Measurements from ENCODE around the gene GGNBP2. TPM values are rescaled to one million over a fixed set of nuclear protein-coding genes. Genes with fewer than 3 reads are reported as not detected.

Gene GGNBP2
- total RNA-seq, 4 donors from 2014 or later, result 28.8 to 56.6 (median 39.5) TPM

GRCh38 chr17:36510636-36511035, 34.1 kb upstream of the GGNBP2 start:
- Histone ChIP-seq H3K9me3 (no peaks in the 10 kb centered on the region), H3K27ac (no peak overlapping the region), H3K4me1 (no peaks in the 10 kb centered on the region), H3K36me3 (peaks cover 0 to 40% of the 10 kb centered on the region in 2 donors), H3K27me3 (no peaks in the 10 kb centered on the region), H3K4me3 (no peak overlapping the region)
- TF ChIP-seq POLR2A (IDR thresholded peaks at IDR 0.05), result no peak
- DNase-seq (no peak), ATAC-seq (no peak)
- intact Hi-C loops (cut with DNase I; ENCODE audit: low total_unique reads), result no loop called here
- in situ Hi-C loops (cut with MboI; ENCODE audit: low sequenced_read_pairs in 4 of 4), result no loop called here

DNA sequence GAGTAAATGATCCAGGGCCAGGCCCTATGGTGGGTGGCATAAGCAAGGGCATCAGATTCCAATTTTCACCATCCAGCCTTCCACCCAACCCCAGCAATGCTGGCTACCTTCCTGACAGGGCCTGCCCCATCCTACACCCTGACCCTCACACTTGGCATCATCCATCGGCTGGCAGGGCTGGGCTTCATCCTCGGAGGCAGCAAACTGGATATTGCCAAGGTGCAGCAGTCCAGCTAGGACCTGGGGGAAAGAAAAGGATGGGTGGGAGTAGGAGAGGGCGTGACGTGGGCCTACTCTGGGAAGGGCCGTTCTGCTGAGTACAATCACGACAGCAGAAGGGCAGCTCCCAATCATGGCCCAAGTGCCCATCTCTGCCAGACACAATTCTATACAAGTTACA, 33.5 kb upstream of the GGNBP2 start:
- no peak for DNase-seq
- intact Hi-C loops (cut with DNase I; ENCODE audit: low total_unique reads) (no loop called here), in situ Hi-C loops (cut with MboI; ENCODE audit: low sequenced_read_pairs in 4 of 4) (no loop called here)
- Histone ChIP-seq H3K27ac (no peak overlapping the region), H3K36me3 (peaks cover 0 to 38% of the 10 kb centered on the region in 2 donors), H3K27me3 (no peaks in the 10 kb centered on the region), H3K4me1 (no peaks in the 10 kb centered on the region), H3K9me3 (no peaks in the 10 kb centered on the region), H3K4me3 (no peak overlapping the region)
- TF ChIP-seq POLR2A (IDR thresholded peaks at IDR 0.05) (no peak), CTCF (IDR thresholded peaks at IDR 0.05 in 4 of 5, conservative IDR thresholded peaks at IDR 0.05 in 1 of 5) (no peak)
- no peak for ATAC-seq

DNA sequence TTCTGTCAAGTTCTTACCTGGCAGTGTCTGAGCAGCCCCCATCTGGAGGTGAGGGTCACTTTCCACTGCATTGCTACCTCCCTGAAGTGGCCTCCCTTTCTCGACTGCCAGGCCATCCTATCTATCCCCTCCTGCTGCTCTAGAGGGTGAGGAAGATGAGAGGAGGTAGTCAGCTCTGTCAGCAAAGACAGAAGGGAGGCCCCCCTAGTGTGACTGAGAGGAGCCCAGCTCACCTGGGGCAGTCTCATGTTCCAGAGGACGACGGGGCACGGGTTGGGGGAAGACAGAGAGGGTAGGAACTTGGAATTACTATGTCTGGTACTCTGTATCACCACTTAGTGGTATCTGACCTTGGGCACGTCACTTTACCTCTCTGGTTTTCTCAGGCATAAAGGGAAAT, 32.1 kb upstream of the GGNBP2 start:
- no peak for DNase-seq
- Histone ChIP-seq H3K27ac (no peak overlapping the region), H3K36me3 (peaks cover 0 to 24% of the 10 kb centered on the region in 2 donors), H3K4me3 (no peak overlapping the region), H3K9me3 (no peaks in the 10 kb centered on the region), H3K27me3 (no peaks in the 10 kb centered on the region), H3K4me1 (no peaks in the 10 kb centered on the region)
- in situ Hi-C loops (cut with MboI; ENCODE audit: low sequenced_read_pairs in 4 of 4), result no loop called here
- intact Hi-C loops (cut with DNase I; ENCODE audit: low total_unique reads), result no loop called here
- TF ChIP-seq POLR2A (IDR thresholded peaks at IDR 0.05) (no peak), CTCF (IDR thresholded peaks at IDR 0.05 in 4 of 5, conservative IDR thresholded peaks at IDR 0.05 in 1 of 5) (no peak)
- no peak for ATAC-seq

GRCh38 chr17:36514856-36515255, 29.9 kb upstream of the GGNBP2 start:
- intact Hi-C loops (cut with DNase I; ENCODE audit: low total_unique reads), result no loop called here
- in situ Hi-C loops (cut with MboI; ENCODE audit: low sequenced_read_pairs in 4 of 4), result no loop called here
- Histone ChIP-seq H3K27me3 (no peaks in the 10 kb centered on the region), H3K36me3 (peaks cover 0 to 13% of the 10 kb centered on the region in 2 donors), H3K4me1 (no peaks in the 10 kb centered on the region), H3K27ac (no peak overlapping the region), H3K9me3 (no peaks in the 10 kb centered on the region), H3K4me3 (no peak overlapping the region)
- no peak for ATAC-seq
- TF ChIP-seq POLR2A (IDR thresholded peaks at IDR 0.05), result no peak
- TF ChIP-seq CTCF (IDR thresholded peaks at IDR 0.05 in 4 of 5, conservative IDR thresholded peaks at IDR 0.05 in 1 of 5), result no peak
- DNase-seq, result no peak

- no peak for DNase-seq
- intact Hi-C loops (cut with DNase I; ENCODE audit: low total_unique reads), result no loop called here
Observed at GRCh38 chr17:36515837-36516236, 28.9 kb upstream of the GGNBP2 start.

GRCh38 chr17:36523113-36523512, 21.6 kb upstream of the GGNBP2 start:
- Histone ChIP-seq H3K27ac (no peak overlapping the region), H3K9me3 (no peaks in the 10 kb centered on the region), H3K4me3 (no peak overlapping the region), H3K36me3 (peaks cover 0 to 46% of the 10 kb centered on the region in 2 donors), H3K27me3 (no peaks in the 10 kb centered on the region), H3K4me1 (no peaks in the 10 kb centered on the region)
- ATAC-seq, result no peak
- intact Hi-C loops (cut with DNase I; ENCODE audit: low total_unique reads) (no loop called here), in situ Hi-C loops (cut with MboI; ENCODE audit: low sequenced_read_pairs in 4 of 4) (no loop called here)
- TF ChIP-seq POLR2A (IDR thresholded peaks at IDR 0.05) (no peak), CTCF (IDR thresholded peaks at IDR 0.05 in 4 of 5, conservative IDR thresholded peaks at IDR 0.05 in 1 of 5) (no peak)
- no peak for DNase-seq

More at GRCh38 chr17:36515837-36516236, 28.9 kb upstream of the GGNBP2 start:
- H3K27me3 ChIP-seq, result no peaks in the 10 kb centered on the region
- H3K4me3 ChIP-seq, result no peak overlapping the region
- in situ Hi-C loops (cut with MboI; ENCODE audit: low sequenced_read_pairs in 4 of 4), result no loop called here
- peaks cover 0 to 16% of the 10 kb centered on the region in 2 donors for H3K36me3 ChIP-seq
- ATAC-seq, result no peak
- no peaks in the 10 kb centered on the region for H3K4me1 ChIP-seq
- no peaks in the 10 kb centered on the region for H3K9me3 ChIP-seq
- H3K27ac ChIP-seq, result no peak overlapping the region
- TF ChIP-seq POLR2A (IDR thresholded peaks at IDR 0.05), result no peak

Measured in gastrocnemius medialis (tissue), 4 donors.